Measurements from ENCODE around the gene HSDL1.
A peak's percentile ranks its signal among the peaks of the same experiment; 100 is the strongest.

Gene HSDL1

GRCh38 chr16:84107921-84108320 is 37.1 kb downstream of the HSDL1 start:
- DNase-seq (ENCODE audit: low spot score) = no peak

- DNase-seq (ENCODE audit: low spot score) = no peak
These were observed 38.8 kb downstream of the HSDL1 start for GRCh38 chr16:84105948-84106740.

- no peak for DNase-seq (ENCODE audit: low spot score)
These were observed 39.6 kb downstream of the HSDL1 start for GRCh38 chr16:84105301-84105815.

GRCh38 chr16:84104231-84104630 is 40.7 kb downstream of the HSDL1 start:
- DNase-seq (ENCODE audit: low spot score) = no peak

- no peak for DNase-seq (ENCODE audit: low spot score)
These were observed 41.3 kb downstream of the HSDL1 start for GRCh38 chr16:84103678-84104077.

GRCh38 chr16:84098939-84099338 is 46.0 kb downstream of the HSDL1 start:
- DNase-seq (ENCODE audit: low spot score) = no peak

- DNase-seq (ENCODE audit: low spot score) = no peak
These were observed 48.5 kb downstream of the HSDL1 start for GRCh38 chr16:84096447-84097005.

- no peak for DNase-seq (ENCODE audit: low spot score)
These were observed 49.5 kb downstream of the HSDL1 start for GRCh38 chr16:84095466-84095865.

- no peak for DNase-seq (ENCODE audit: low spot score)
These were observed 51.1 kb downstream of the HSDL1 start for GRCh38 chr16:84093879-84094270.

GRCh38 chr16:84093120-84093878 is 51.7 kb downstream of the HSDL1 start:
- no peak for DNase-seq (ENCODE audit: low spot score)

GRCh38 chr16:84091460-84091859 is 53.5 kb downstream of the HSDL1 start:
- DNase-seq (ENCODE audit: low spot score) = peak; percentile 96

GRCh38 chr16:84090211-84090610 is 54.8 kb downstream of the HSDL1 start:
- peak; percentile 66 for DNase-seq (ENCODE audit: low spot score)

GRCh38 chr16:84088695-84089395 is 56.1 kb downstream of the HSDL1 start:
- DNase-seq (ENCODE audit: low spot score) = peak; percentile 95

GRCh38 chr16:84087466-84088151 is 57.4 kb downstream of the HSDL1 start:
- DNase-seq (ENCODE audit: low spot score) = peak; percentile 39

- DNase-seq (ENCODE audit: low spot score) = peak; percentile 47
These were observed 58.0 kb downstream of the HSDL1 start for GRCh38 chr16:84087001-84087400.

GRCh38 chr16:84086341-84086740 is 58.6 kb downstream of the HSDL1 start:
- no peak for DNase-seq (ENCODE audit: low spot score)

GRCh38 chr16:84085773-84086172 is 59.2 kb downstream of the HSDL1 start:
- DNase-seq (ENCODE audit: low spot score) = peak; percentile 59

- no peak for DNase-seq (ENCODE audit: low spot score)
These were observed 59.7 kb downstream of the HSDL1 start for GRCh38 chr16:84085271-84085667.

GRCh38 chr16:84084570-84085270 is 60.3 kb downstream of the HSDL1 start:
- peak; percentile 86 for DNase-seq (ENCODE audit: low spot score)

GRCh38 chr16:84082835-84083569 is 62.0 kb downstream of the HSDL1 start:
- DNase-seq (ENCODE audit: low spot score) = no peak

Measured in NAMALWA (cell line).